IMR-90 (cell line): ENCODE results near the gene SLC36A1. TPM values are rescaled to one million over a fixed set of nuclear protein-coding genes. Genes with fewer than 3 reads are reported as not detected.

ENCODE experiments used
- ATAC-seq: fragments of 200-7000 bp; cut with Tn5 transposase; 2 replicates; pipeline ENCODE4 v1.9.1; 2020; ENCODE audit warnings: low read depth, mild to moderate bottlenecking, moderate library complexity
- BruUV-seq: library from RNA; stranded (reverse); fragments of 400-500 nt; replicated peaks from 2 replicates; lab custom pipeline; 2021; lab: Mats Ljungman, UMichigan
- CTCF ChIA-PET: fragments of 300-600 bp; formaldehyde crosslinking; extraction: SDS; loops from one replicate; lab custom pipeline; 2021; ENCODE audit warnings: antibody characterized with exemption; lab: Yijun Ruan, JAX
- POLR2A ChIA-PET: fragments of 300-600 bp; sonication (Branson Sonifier 250); formaldehyde crosslinking; loops from one replicate; lab custom pipeline; 2022; ENCODE audit warnings: antibody characterized with exemption; ENCODE audit not compliant: unreplicated experiment; lab: Charles Lee
- DNase-seq: peaks from one replicate; pipeline ENCODE4 v3.0.0; 2013
- H2AFZ ChIP-seq: replicated peaks from 2 replicates; pipeline ENCODE3; 2013; ENCODE audit warnings: low read length, mild to moderate bottlenecking; ENCODE audit not compliant: poor library complexity
- H2AK5ac ChIP-seq: 2 replicates; pipeline ENCODE4 v1.6.1; 2013; ENCODE audit warnings: low read depth, low read length, inconsistent platforms
- H2AK9ac ChIP-seq: replicated peaks from 2 replicates; pipeline ENCODE3; 2013; ENCODE audit warnings: mild to moderate bottlenecking, low read depth, low read length, moderate library complexity; ENCODE audit not compliant: poor library complexity
- H2BK120ac ChIP-seq: 2 replicates; pipeline ENCODE4 v1.6.1; 2013; ENCODE audit warnings: low read depth, low read length, inconsistent platforms
- H2BK15ac ChIP-seq: 3 replicates; pipeline ENCODE4 v1.6.1; 2013; ENCODE audit warnings: low read depth, low read length, inconsistent platforms
- H2BK20ac ChIP-seq: 2 replicates; pipeline ENCODE4 v1.6.1; 2013; ENCODE audit warnings: low read depth, mild to moderate bottlenecking, inconsistent platforms, low read length, moderate library complexity
- H2BK5ac ChIP-seq: 2 replicates; pipeline ENCODE4 v1.6.1; 2013; ENCODE audit warnings: mild to moderate bottlenecking, low read depth, low read length, inconsistent platforms; ENCODE audit not compliant: poor library complexity, severe bottlenecking
- H3K14ac ChIP-seq: replicated peaks from 2 replicates; pipeline ENCODE4 v1.6.1; 2013; ENCODE audit warnings: low read depth, low read length, inconsistent platforms
- H3K18ac ChIP-seq: 2 replicates; pipeline ENCODE4 v1.6.1; 2013; ENCODE audit warnings: low read depth, low read length, control low read depth
- H3K23ac ChIP-seq: 2 replicates; pipeline ENCODE4 v1.6.1; 2013; ENCODE audit warnings: low read depth, low read length, inconsistent platforms
- H3K27ac ChIP-seq: 2 replicates; pipeline ENCODE4 v1.5.1; 2013; ENCODE audit warnings: mild to moderate bottlenecking, control low read depth, low read length; ENCODE audit not compliant: insufficient read depth
- H3K27me3 ChIP-seq: 2 replicates; pipeline ENCODE4 v1.6.1; 2013; ENCODE audit warnings: low read length; ENCODE audit not compliant: control insufficient read depth, insufficient read depth
- H3K36me3 ChIP-seq: 2 replicates; pipeline ENCODE4 v1.6.1; 2013; ENCODE audit warnings: low read length, mixed read lengths; ENCODE audit not compliant: control insufficient read depth, insufficient read depth
- H3K4ac ChIP-seq: 2 replicates; pipeline ENCODE4 v1.6.1; 2013; ENCODE audit warnings: low read depth, low read length, inconsistent platforms
- H3K4me1 ChIP-seq: 2 replicates; pipeline ENCODE4 v1.6.1; 2013; ENCODE audit warnings: low read length, mixed read lengths; ENCODE audit not compliant: control insufficient read depth, insufficient read depth
- H3K4me2 ChIP-seq: 2 replicates; pipeline ENCODE4 v1.6.1; 2013; ENCODE audit warnings: low read depth, mild to moderate bottlenecking, control low read depth, low read length, moderate library complexity
- H3K4me3 ChIP-seq: 2 replicates; pipeline ENCODE4 v1.5.1; 2013; ENCODE audit warnings: low read depth, mild to moderate bottlenecking, control low read depth, low read length, moderate library complexity; ENCODE audit not compliant: insufficient read depth
- H3K56ac ChIP-seq: 2 replicates; pipeline ENCODE4 v1.6.1; 2013; ENCODE audit warnings: low read length, inconsistent platforms; ENCODE audit not compliant: insufficient read depth; ENCODE audit errors: extremely low read depth
- H3K79me1 ChIP-seq, 2 experiments: 2 replicates each; pipeline ENCODE4 v1.6.1; 2013; ENCODE audit warnings: low read length in 2 of 2, inconsistent platforms in 1 of 2, low read depth in 1 of 2
- H3K9ac ChIP-seq: 2 replicates; pipeline ENCODE4 v1.6.1; 2013; ENCODE audit warnings: low read depth, low read length, control low read depth
- H3K9me1 ChIP-seq: 2 replicates; pipeline ENCODE4 v1.6.1; 2013; ENCODE audit warnings: low read length, inconsistent platforms; ENCODE audit not compliant: insufficient read depth
- H3K9me3 ChIP-seq: 2 replicates; pipeline ENCODE4 v1.6.1; 2013; ENCODE audit warnings: low read length; ENCODE audit not compliant: control insufficient read depth, insufficient read depth
- H4K20me1 ChIP-seq: 2 replicates; pipeline ENCODE4 v1.6.1; 2013; ENCODE audit warnings: low read length, inconsistent platforms; ENCODE audit not compliant: insufficient read depth
- H4K5ac ChIP-seq: 2 replicates; pipeline ENCODE4 v1.6.1; 2013; ENCODE audit warnings: mild to moderate bottlenecking, low read depth, low read length, control low read depth
- H4K8ac ChIP-seq, 2 experiments: 2 replicates each; pipeline ENCODE4 v1.6.1; 2013; ENCODE audit warnings: low read depth in 2 of 2, low read length in 2 of 2, control low read depth in 1 of 2, inconsistent platforms in 1 of 2
- H4K91ac ChIP-seq: 2 replicates; pipeline ENCODE4 v1.6.1; 2013; ENCODE audit warnings: low read depth, low read length, inconsistent platforms; ENCODE audit not compliant: insufficient read depth
- BHLHE40 ChIP-seq: fragments of 150-350 bp; IDR thresholded peaks from 2 replicates; pipeline ENCODE4 v1.6.1; 2016; ENCODE audit warnings: mild to moderate bottlenecking, low read depth, low read length
- CEBPB ChIP-seq: IDR thresholded peaks from 2 replicates; pipeline ENCODE4 v1.6.1; 2012; ENCODE audit warnings: low read depth, low read length, improper control_type of control experiment
- CHD1 ChIP-seq: IDR thresholded peaks from 2 replicates; pipeline ENCODE4 v1.6.1; 2012; ENCODE audit warnings: low read depth, low read length, improper control_type of control experiment
- MAFK ChIP-seq: IDR thresholded peaks from 2 replicates; pipeline ENCODE4 v1.6.1; 2012; ENCODE audit warnings: low read depth, low read length, improper control_type of control experiment
- MAZ ChIP-seq: IDR thresholded peaks from 2 replicates; pipeline ENCODE4 v1.6.1; 2012; ENCODE audit warnings: low read depth, mild to moderate bottlenecking, low read length, improper control_type of control experiment, moderate library complexity, borderline replicate concordance
- MXI1 ChIP-seq: IDR thresholded peaks from 2 replicates; pipeline ENCODE4 v1.6.1; 2012; ENCODE audit warnings: low read depth, mild to moderate bottlenecking, low read length, moderate library complexity, borderline replicate concordance
- NFE2L2 ChIP-seq: fragments of 150-350 bp; IDR thresholded peaks from 2 replicates; pipeline ENCODE4 v1.6.1; 2016; ENCODE audit warnings: low read depth, mild to moderate bottlenecking, low read length
- POLR2A ChIP-seq: IDR thresholded peaks from 2 replicates; pipeline ENCODE4 v1.6.1; 2012; ENCODE audit warnings: mild to moderate bottlenecking, low read depth, low read length
- RCOR1 ChIP-seq: IDR thresholded peaks from 2 replicates; pipeline ENCODE4 v1.6.1; 2012; ENCODE audit warnings: mild to moderate bottlenecking, low read length, improper control_type of control experiment; ENCODE audit not compliant: insufficient replicate concordance
- RFX5 ChIP-seq: IDR thresholded peaks from 2 replicates; pipeline ENCODE4 v1.8.0; 2012; ENCODE audit warnings: low read depth, mild to moderate bottlenecking, low read length, moderate library complexity
- SMC3 ChIP-seq: fragments of 150-350 bp; IDR thresholded peaks from 2 replicates; pipeline ENCODE4 v1.6.1; 2016; ENCODE audit warnings: low read depth, mild to moderate bottlenecking, antibody characterized with exemption, low read length, moderate library complexity
- USF2 ChIP-seq: fragments of 150-350 bp; IDR thresholded peaks from 2 replicates; pipeline ENCODE4 v1.6.1; 2017; ENCODE audit warnings: mild to moderate bottlenecking, antibody characterized with exemption, low read length, low read depth
- WGBS, 2 experiments: methylation state at CpG; one replicate each; pipeline versions ENCODE4 v1.1.5 to v1.1.7; 2013; ENCODE audit warnings: missing lambda C conversion rate in 2 of 2; ENCODE audit not compliant: insufficient read length in 1 of 2; ENCODE audit errors: extremely low coverage in 2 of 2; 5-methylcytosine and 5-hydroxymethylcytosine counted together
- dilution Hi-C: fragments of 300-500 bp; cut with HindIII; formaldehyde crosslinking; loops from one replicate; pipeline ENCODE4 v1.14.3; 2018; ENCODE audit warnings: low sequenced_read_pairs; ENCODE audit not compliant: unreplicated experiment
- in situ Hi-C: fragments of 300-500 bp; cut with MboI; formaldehyde crosslinking; loops from 3 replicates; pipeline ENCODE4 v1.14.3; 2019; ENCODE audit warnings: low sequenced_read_pairs, inconsistent platforms, mixed read lengths
- intact Hi-C: fragments of 100-400 bp; cut with micrococcal nuclease; formaldehyde crosslinking; loops from 2 replicates; pipeline ENCODE4 v1.10.0; 2022
- polyA plus RNA-seq, 3 experiments: library from polyadenylated mRNA; depleted of rRNA; stranded (reverse); fragments of >200 nt; gene quantifications; 2 replicates each; pipeline ENCODE4 v1.2.3, GENCODE V29; 2012; ENCODE audit warnings: low replicate concordance in 1 of 3
- total RNA-seq: library from RNA; depleted of rRNA; stranded (reverse); fragments of >200 nt; gene quantifications from 2 replicates; pipeline ENCODE4 v1.2.3, GENCODE V29; 2012

Gene SLC36A1
- total and polyA plus RNA-seq, 2 of the 4 experiments (the other 2 are of a cell fraction) = 5.7 to 8.7 TPM

DNA sequence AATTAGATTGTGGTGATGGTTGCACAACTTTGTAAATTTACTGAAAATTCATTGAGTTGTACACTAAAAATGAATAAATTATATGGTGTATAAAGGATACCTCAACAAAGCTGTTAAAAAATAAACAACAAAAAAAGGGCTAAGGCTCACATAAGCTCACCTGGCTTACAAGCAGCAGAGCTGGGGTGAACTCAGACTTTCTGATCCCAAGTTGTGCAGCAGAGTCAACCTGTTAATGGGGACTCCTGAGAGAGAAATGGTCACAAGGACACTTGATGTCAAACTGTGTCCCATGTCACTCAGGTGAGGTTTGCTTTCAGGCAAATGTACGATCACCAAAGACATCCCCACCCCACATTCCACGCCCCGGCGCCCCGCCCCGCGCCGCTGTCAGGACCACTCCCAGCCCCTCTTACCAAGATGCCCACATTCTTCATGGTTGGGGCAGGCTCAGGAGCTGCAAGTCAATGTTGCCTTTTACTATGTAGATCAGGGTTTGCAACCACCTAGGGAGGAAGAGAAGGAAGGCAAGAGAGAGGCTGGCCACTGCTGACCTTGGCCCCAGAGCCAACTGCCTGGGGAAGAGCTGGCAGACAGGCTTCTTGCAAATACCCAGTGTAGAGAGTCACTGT, 22.4 kb upstream of the SLC36A1 start:
- H3K27ac ChIP-seq = no peak overlapping the region
- H2BK120ac ChIP-seq = no peak overlapping the region
- no peak overlapping the region for H2BK5ac ChIP-seq
- ChIA-PET CTCF (no interaction called here), POLR2A (no interaction called here)
- no peak overlapping the region for H4K5ac ChIP-seq
- H3K36me3 ChIP-seq = no peaks in the 10 kb centered on the region
- H3K23ac ChIP-seq = no peak overlapping the region
- DNase-seq = no peak
- H2AFZ ChIP-seq = no peak overlapping the region
- no peak overlapping the region for H3K4ac ChIP-seq
- in situ Hi-C loops = no loop called here
- no peak overlapping the region for H4K91ac ChIP-seq
- H3K9ac ChIP-seq = no peak overlapping the region
- H3K18ac ChIP-seq = no peak overlapping the region
- BruUV-seq = no TSS peak
- H3K4me1 ChIP-seq = no peaks in the 10 kb centered on the region
- no peak overlapping the region for H3K4me3 ChIP-seq
- H4K8ac ChIP-seq = no peak overlapping the region
- no peak for ATAC-seq
- H3K9me1 ChIP-seq = no peaks in the 10 kb centered on the region
- H3K79me1 ChIP-seq = no peaks in the 10 kb centered on the region
- H2AK9ac ChIP-seq = no peak overlapping the region
- no peak overlapping the region for H3K56ac ChIP-seq
- no CpG with 5 or more reads among the region's 8 CpGs for WGBS, 2 experiments
- H3K4me2 ChIP-seq = no peak overlapping the region
- dilution Hi-C loops = no loop called here
- intact Hi-C loops = no loop called here
- H3K9me3 ChIP-seq = no peaks in the 10 kb centered on the region
- peaks cover 3% of the 10 kb centered on the region for H3K27me3 ChIP-seq
- no peak overlapping the region for H2BK20ac ChIP-seq
- H4K20me1 ChIP-seq = no peaks in the 10 kb centered on the region
- TF ChIP-seq CHD1 (no peak), MAFK (no peak), MAZ (no peak), USF2 (no peak), MXI1 (no peak), POLR2A (no peak), NFE2L2 (no peak), RCOR1 (no peak), SMC3 (no peak), BHLHE40 (no peak), RFX5 (no peak), CEBPB (no peak)
- H2BK15ac ChIP-seq = no peak overlapping the region
- H2AK5ac ChIP-seq = no peak overlapping the region
- no peak overlapping the region for H3K14ac ChIP-seq
